NCI-H345 (cell line): ENCODE measurements around the gene BCAP31.
A peak's percentile ranks its signal among the peaks of the same experiment; 100 is the strongest.

Experiments
- DNase-seq: peaks from one replicate; lab custom pipeline; 2025; lab: John Stamatoyannopoulos, UW

BCAP31 gene

DNA sequence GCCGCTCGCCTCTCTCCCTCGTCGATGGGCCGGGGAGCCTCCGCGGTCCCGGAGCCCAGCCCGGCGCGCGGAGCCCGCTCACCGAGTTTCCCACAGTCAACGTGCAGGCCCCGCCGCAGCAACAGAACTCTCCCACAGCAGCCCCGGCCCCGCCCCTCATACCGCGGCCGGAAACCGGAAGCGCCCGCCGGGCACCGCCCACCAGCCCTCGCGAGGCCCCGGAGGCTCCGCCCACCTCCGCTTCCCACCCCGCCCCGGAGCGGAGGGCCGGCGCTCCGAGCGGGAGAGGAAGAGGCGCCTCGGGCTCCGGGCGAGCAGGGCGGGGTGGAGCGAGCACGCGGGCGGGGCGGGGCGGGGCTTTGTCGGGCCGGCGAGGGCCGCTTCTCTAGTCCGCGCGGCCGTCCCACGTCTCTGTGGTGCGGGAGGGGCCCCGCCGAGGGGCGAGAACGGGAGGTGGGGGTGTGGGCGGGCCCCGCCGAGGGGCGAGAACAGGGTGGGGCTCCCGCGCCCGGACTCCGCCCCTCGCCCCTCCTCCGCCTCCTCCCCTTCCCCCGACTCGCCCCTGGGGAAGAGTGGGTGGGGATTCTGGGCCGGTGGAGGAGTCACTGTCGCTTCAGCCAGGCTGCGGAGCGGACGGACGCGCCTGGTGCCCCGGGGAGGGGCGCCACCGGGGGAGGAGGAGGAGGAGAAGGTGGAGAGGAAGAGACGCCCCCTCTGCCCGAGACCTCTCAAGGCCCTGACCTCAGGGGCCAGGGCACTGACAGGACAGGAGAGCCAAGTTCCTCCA is at the start of gene BCAP31, which contains the start of gene ABCD1:
TSS of gene BCAP31 (minus strand) at position 136 of the 787 bp plus-strand sequence. CDS start 1,143 bp downstream, outside the sequence.
TSS of gene ABCD1 (plus strand) at position 605 of the 787 bp plus-strand sequence. CDS start 411 bp downstream, outside the sequence.
- DNase-seq = peak; percentile 95

DNA sequence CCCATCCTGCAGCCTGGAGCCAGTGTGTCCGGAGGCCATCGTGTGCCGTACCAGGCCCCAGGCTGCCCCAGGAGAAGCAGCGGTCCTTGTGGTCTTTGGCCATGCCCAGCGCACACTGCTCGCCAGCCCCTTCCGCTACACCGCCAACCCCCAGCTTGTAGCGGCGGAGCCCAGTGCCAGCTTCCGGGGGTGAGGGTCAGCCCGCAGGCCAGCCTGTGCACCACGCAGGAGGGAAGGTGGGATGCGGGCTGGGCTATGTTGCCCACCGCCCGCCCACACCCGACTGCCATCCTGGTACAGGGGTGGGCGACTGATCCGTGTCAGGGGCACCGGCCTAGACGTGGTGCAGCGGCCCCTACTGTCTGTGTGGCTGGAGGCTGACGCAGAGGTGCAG is 49.0 kb upstream of the BCAP31 start:
- no peak for DNase-seq

DNA sequence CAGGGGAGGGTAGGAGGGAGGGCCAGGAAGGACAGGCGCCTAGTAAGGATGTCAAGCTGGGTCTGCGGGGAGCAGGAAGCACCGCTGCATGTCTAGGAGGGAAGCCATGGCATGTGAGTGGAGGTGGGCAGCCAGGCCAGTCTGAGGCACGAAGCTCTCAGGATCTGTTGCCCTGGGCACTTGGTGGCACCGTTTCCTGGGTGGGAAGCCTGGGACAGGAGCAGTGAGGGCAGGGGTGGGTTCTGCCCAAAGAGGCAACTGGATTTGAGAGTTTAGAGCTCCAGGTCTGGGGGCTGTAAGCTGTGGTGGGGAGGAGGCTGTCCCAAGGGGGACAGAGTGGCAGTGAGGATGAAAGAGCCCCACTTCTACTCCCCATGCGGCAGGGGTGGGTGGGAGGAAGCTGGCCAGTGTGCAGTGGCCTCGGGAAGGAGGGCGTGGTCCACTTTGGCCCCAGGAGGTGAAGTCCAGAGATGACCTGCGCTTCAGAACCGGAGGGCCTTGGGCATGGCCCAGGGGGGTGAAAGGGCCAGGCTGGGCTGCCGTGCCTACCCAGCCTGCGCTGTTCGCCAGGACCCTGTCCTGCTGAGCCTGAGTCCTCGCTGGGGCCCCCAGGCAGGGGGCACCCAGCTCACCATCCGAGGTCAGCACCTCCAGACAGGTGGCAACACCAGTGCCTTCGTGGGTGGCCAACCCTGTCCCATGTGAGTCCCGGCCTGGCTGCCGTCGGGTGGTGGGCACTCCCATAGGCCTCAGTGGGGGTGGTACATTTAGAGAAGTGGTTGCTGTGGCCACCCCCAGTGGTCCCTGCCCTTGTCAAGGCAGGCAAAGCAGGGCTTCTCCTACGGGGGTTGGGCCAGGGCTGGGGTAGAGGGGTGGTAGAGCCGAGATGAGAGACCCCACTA is 48.4 kb upstream of the BCAP31 start:
- DNase-seq = no peak

DNA sequence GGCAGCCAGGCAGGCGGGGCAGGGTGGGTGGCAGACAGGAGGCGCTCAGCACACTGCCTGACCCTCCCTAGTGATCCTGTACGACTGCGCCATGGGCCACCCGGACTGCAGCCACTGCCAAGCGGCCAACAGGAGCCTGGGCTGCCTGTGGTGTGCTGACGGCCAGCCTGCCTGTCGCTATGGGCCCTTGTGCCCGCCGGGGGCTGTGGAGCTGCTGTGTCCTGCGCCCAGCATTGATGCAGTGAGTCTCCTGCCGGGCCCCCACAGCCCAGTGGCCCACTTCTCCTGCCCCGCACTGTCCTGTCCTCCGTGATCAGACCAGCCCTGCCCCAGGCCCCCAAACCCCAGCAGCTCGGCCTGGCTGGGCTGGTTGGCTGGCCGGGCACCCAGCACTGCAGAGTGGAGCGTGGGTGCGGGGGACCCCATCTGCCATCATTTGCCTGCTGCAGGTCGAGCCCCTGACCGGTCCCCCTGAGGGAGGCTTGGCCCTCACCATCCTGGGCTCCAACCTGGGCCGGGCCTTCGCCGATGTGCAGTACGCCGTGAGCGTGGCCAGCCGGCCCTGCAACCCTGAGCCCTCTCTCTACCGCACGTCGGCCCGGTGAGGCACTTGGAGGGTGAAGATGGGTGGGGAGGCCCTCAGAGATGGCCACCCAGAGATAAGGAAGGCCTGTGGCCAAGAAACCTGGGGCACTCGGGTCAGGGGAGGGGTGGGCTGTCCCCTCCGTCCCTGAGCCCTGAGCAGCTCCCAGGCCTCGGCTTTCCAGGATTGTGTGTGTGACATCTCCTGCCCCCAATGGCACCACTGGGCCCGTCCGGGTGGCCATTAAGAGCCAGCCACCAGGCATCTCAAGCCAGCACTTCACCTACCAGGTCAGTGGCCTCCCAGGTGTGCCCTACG is 47.5 kb upstream of the BCAP31 start:
- no peak for DNase-seq

DNA sequence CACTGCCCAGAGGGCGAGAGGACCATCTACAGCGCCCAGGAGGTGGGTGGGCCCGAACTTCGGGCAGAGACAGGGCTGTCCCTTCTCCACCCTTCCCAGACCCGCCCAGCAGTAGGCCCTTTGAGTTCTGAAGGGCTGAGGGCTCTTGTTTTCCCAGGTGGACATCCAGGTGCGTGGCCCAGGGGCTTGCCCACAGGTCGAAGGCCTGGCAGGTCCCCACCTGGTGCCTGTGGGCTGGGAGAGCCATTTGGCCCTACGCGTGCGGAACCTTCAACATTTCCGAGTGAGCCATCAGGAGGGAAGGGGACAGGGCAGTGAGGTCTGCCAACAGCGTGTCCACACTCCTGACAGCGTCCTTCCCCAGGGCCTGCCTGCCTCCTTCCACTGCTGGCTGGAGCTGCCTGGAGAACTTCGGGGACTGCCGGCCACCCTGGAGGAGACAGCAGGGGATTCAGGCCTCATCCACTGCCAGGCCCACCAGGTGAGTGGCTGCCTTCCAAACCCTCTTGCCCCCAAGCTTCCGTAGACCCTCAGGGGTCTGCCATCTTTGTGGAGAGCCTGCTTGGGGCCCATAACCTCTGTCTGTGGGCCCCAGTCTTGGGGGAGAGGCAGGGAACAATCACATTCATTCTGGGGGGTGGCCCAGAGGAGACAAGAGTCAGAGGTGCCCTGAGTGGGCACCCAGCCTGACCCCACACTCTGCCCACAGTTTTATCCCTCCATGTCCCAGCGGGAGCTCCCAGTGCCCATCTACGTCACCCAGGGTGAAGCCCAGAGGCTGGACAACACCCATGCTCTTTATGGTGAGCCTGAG is 46.6 kb upstream of the BCAP31 start:
- DNase-seq = no peak

DNA sequence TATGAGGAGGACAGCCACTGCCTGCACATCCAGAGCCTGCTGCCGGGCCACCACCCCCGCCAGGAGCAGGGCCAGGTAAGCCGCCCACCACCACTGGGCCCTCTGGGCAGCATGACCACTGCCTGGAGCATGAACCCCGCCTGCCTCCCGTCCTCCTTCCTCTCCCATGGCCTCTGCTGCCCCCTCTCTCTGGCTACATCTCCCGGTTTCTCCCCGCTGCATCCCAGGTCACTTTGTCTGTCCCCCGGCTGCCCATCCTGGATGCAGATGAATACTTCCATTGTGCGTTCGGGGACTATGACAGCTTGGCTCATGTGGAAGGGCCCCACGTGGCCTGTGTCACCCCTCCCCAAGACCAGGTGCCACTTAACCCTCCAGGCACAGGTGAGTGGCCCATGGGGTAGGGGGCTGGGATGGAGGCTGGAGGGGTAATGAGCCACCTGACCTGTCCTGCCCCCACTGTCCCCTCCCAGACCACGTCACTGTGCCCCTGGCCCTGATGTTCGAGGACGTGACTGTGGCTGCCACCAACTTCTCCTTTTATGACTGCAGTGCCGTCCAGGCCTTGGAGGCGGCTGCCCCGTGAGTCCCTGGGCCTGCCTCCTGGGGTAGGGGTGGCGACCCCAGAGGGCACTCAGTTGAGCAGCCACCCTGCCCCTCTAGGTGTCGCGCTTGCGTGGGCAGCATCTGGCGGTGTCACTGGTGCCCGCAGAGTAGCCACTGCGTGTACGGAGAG is 45.8 kb upstream of the BCAP31 start:
- no peak for DNase-seq

DNA sequence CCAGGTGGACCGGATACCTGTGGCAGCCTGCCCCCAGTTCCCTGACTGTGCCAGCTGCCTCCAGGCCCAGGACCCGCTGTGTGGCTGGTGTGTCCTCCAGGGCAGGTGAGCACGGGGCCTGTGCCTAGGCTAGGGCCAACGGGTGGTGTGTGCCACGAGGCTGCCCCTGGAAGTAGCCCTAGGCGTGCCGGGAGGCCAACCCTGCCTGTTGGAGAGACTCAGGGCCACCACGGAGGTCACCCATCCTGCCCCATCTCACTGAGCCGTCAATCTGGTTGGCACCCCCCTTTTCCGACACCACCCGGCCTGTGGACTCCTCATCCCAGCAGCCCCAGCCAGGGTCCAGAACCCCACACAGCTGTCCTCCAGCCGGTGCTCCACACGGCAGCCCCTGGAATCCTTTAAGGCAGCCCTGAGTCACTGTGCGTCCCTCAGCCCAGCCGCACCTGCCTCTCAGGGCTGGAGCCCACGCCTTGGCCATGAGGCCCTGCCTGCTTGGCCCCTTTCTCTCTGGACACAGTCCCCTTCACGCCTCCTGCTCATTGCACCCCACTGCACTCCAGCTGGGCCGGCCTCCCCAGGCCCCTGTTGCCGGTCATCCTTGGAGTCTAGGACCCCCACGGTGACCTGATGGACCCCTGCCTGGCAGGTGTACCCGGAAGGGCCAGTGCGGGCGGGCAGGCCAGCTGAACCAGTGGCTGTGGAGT is 45.1 kb upstream of the BCAP31 start:
- DNase-seq = no peak

DNA sequence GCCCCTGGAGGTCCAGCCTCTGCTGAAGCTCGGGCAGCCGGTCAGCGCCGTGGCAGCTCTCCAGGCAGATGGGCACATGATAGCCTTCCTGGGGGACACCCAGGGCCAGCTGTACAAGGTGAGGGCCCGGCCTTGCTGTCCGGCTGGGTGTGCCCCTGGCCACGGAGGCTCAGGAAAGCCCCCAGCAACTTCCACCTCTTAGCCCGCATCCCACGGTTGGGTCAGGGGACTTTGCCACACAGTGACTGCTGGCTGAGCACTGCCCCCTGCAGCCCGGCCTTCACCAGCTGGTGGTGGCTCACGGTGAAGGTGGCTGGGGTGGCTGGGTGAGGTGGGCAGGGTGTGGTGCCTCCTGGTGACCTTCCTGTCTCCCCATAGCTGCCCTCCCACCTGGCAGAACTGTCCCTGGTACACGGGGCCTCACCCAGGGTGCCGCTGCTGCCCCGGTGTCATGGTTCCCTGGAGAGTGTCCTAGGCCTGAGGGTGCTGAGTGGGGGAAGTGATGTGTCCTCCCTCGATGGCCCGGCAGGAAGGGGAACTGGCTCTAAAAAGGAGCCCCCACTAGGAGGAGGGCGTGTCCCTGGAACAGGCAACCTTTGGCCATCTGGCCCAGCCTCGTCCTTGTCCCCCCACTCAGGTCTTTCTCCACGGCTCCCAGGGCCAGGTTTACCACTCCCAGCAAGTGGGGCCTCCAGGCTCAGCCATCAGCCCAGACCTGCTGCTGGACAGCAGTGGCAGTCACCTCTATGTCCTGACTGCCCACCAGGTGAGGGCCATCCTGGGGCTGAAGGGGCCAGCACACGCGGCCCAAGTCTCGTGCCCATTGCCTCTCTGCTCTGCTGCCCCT is 44.3 kb upstream of the BCAP31 start:
- DNase-seq = no peak

DNA sequence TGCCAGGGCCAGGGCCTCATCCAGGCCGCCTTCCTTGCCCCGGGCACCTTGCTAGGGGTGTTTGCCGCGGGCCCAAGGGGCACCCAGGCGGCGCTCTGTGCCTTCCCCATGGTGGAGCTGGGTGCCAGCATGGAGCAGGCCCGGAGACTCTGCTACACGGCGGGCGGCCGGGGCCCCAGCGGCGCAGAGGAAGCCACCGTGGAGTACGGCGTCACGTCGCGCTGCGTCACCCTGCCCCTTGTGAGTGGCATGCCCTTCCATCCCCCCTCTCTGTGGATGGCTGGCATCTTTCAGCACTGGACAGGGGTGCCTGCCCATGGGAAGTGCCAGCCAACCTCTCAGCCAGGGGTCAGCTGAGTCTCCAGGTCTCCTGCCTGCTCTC is 43.5 kb upstream of the BCAP31 start:
- no peak for DNase-seq

DNA sequence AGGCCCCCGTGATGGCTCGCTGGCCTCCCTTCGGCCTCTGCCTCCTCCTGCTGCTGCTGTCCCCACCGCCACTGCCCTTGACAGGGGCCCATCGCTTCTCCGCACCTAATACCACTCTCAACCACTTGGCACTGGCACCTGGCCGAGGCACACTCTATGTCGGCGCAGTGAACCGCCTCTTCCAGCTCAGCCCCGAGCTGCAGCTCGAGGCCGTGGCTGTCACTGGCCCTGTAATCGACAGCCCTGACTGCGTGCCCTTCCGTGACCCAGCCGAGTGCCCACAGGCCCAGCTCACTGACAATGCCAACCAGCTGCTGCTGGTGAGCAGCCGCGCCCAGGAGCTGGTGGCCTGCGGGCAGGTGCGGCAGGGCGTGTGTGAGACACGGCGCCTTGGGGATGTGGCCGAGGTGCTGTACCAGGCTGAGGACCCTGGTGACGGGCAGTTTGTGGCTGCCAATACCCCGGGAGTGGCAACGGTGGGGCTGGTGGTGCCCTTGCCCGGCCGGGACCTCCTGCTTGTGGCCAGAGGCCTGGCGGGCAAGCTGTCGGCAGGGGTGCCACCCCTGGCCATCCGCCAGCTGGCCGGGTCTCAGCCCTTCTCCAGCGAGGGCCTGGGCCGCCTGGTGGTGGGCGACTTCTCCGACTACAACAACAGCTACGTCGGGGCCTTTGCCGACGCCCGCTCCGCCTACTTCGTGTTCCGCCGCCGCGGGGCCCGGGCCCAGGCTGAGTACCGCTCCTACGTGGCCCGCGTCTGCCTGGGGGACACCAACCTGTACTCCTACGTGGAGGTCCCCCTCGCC is 42.9 kb upstream of the BCAP31 start:
- no peak for DNase-seq

DNA sequence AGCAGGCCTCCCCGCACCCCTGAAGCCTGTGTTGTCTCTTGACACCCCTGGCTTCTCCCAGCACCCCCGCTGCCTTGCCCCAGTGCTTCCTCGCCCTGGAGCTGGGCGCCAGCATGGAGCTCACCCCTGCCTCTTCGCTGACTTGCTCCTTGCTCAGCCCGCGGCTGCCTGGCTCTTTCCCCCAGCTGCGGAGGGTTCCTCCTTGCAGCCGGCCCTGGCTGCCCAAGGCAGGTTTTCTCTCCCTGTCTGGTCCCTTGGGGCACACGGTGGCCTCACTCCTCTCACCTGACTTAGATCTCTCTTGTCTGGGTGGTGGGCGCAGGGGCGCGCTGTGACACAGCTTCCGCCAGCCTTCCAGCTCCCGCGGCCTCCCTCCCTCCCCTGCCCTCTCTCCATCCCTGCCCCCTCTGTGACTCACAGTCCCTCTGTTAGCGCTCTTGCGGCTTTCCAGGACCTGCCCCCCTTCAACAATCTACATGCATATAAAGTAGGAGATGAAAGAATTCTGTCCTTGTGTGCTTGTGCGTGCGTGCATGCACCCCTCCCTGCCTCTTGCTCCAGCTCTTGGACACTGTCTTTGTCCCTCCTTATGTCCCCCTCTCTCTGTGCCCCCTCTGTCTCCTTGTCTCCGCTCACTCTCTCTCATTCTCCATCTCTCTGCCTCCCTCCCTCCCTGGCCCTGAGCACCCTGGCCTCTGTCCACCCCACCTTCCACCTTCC is 42.1 kb upstream of the BCAP31 start:
- DNase-seq = no peak

DNA sequence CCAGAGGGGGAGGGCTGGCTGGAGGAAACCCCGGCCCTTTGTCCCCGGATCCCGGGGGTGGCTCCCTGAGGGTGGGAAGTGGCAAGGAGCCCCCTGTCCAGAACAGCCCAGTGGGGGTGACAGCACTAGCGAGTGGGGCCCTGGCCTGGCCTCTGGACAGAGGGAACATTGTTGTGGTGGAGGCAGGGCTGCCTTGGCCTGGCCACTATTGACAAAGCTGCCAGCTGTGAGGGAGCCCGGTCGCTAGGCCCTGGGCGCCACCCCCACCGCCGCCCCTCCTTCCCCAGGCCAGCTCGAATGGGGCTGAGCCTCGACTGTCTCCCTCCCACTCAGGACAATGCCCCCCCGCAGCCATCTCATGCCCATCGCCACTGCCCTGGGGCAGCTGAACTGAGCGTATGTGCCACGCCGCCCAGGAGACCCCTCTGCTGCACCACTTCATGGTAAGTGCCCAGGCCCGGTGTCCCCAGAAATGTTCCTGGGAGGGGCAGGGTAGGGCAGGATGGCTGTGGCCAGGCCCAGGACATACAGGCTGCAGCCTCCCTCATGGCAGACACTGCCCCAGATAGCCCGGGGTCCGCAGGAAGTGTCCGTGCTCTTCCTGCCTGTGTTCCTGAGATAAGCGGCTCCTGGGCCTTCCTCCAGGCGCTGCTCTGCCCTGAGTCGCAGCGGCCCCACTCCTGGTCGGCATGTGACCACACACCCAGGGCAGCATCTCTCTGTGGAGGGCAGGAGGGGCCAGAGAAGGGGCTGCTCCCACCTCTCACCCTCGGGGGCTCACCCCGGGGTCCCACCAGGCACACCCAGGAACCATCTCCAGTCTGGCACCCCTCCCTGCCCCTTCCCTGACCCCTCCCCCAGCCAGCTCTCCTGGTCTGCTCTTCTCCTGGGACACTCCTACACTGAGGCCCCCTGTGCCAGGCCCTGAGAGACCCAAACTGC is 41.2 kb upstream of the BCAP31 start:
- no peak for DNase-seq

DNA sequence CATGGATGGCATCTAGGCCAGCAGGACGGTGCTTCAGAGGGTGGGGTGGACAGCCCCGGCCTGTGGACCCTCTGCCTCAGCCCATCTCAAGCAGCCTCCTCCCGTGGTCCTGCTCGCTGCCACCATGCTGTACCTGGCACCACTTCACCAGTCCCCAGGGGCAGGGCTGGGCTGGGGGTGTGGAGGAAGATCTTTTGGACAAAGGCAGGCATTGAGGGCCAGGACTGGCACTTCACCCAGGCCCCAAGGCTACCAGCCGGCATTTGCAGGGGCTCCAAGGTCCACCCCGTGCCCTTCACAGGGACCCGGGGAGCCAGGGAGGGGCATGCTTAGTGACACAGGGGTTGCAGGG is 40.6 kb upstream of the BCAP31 start:
- no peak for DNase-seq

DNA sequence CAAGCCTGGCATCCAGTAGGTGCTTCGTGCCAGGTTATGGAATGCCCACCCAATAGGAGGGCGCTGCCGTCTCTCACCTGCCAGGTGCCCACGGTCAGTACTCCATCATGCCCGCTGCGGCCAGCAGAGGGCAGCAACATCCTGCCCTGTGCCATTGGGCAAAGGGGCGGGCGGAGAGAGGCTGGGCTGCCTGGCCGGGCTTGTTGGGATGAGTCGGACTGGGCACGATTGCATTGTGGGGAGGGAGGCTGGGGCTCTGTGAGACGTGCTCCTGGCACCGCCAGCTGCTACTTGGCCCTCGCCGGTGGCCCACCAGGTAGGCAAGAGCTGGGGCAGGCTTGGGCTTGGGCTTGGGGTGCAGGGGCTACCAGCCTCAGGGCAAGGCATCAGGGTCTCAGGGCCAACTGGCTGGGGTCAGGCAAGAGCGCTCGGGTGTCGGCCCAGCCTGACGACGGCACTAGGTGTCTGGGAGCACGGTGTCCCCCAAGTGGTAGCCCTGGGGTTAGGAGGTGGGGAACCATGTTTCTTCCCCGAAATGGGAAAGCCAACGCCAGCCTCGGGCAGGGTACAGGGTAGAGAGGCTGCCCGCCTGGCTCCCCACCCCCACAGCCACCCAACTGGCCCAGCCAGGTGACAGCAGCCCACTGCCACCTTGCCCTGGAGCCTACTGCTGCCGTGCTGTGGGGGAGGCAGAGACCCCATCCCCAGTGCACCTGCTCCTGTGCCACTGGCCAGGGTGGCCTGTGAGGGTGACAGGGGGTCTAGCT is 40.0 kb upstream of the BCAP31 start, which contains the start of gene PLXNB3:
TSS of gene PLXNB3 (plus strand) at position 261 of the 767 bp plus-strand sequence. CDS start 1,287 bp downstream, outside the sequence.
- peak; percentile 83 for DNase-seq

DNA sequence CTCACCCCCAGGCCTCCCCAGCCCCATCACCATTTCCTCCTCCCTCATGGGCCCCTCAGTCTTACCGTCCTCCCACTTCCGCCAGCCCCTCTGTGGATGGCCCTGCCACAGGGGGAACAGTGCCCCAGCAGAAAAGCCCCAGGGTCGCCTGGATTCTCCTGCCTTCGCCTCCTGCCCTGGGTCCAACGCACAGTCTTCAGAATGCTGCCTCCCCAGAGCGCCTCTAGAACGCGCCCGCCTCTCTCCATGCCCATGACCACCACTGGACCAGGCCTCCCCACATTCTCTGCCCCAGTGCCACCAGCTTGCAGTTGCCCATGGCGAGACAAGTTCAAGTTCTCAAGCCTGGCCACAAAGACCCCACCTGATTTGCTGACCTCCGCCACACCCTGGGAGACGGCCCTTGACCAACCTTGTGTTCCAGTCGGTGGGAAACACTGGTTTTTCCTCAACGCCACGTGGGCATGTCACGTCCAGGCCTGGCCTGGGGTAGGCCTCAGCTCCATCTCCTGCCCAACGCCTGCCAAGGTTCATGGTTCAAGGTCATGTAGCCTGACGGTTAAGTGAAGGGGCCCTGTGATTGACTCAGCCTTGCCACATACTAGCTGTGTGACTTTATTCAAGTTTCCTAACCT is 39.2 kb upstream of the BCAP31 start:
- no peak for DNase-seq
